GM18511 (cell line): ENCODE results near the gene CACNA2D4.

ENCODE experiments used
- ATAC-seq: cut with Tn5 transposase; IDR thresholded peaks from one replicate; pipeline ENCODE4 v1.9.1; 2021; ENCODE audit warnings: mild to moderate bottlenecking, moderate library complexity; ENCODE audit not compliant: unreplicated experiment

The CACNA2D4 gene

GRCh38 chr12:1758887-1759286 lies 159.6 kb downstream of the CACNA2D4 start:
- ATAC-seq, result no peak

- no peak for ATAC-seq
These were observed 160.1 kb downstream of the CACNA2D4 start for GRCh38 chr12:1758376-1758775.

- ATAC-seq, result no peak
These were observed 168.2 kb downstream of the CACNA2D4 start for GRCh38 chr12:1750300-1750699.

GRCh38 chr12:1749019-1749418 lies 169.4 kb downstream of the CACNA2D4 start:
- ATAC-seq, result no peak

- ATAC-seq, result no peak
These were observed 170.8 kb downstream of the CACNA2D4 start for GRCh38 chr12:1747609-1748008.

GRCh38 chr12:1744932-1745331 lies 173.5 kb downstream of the CACNA2D4 start:
- ATAC-seq, result no peak
